GM18909 (cell line): ENCODE results near the gene PTPRM.

Source experiments
- ATAC-seq: cut with Tn5 transposase; IDR thresholded peaks from one replicate; pipeline ENCODE4 v1.9.1; 2021; ENCODE audit warnings: mild to moderate bottlenecking; ENCODE audit not compliant: unreplicated experiment, poor library complexity

Gene PTPRM

GRCh38 chr18:8359076-8359475 lies 792.0 kb downstream of the PTPRM start:
- ATAC-seq = no peak

GRCh38 chr18:8359481-8359880 lies 792.4 kb downstream of the PTPRM start:
- no peak for ATAC-seq

- no peak for ATAC-seq
These were observed 794.9 kb downstream of the PTPRM start for GRCh38 chr18:8361941-8362471.

DNA sequence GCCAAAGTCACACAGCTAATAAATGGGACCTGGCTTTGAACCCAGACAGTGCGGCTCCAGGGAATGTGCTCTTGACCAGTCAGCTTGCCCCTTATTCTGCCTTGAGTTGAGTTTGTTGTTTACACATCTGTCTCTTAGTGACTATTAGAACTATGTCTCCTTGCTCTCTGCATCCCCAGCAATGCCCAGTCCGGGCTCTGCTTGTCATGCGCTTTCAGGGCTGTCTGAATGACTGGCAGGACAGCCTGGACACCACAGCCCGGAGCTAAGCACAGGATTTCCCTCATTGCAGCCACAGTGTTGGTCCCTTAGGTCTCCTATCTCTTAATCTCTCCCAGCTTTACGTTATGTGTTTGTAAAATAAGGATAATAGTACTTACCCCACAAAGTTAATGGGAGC lies 795.7 kb downstream of the PTPRM start:
- no peak for ATAC-seq

DNA sequence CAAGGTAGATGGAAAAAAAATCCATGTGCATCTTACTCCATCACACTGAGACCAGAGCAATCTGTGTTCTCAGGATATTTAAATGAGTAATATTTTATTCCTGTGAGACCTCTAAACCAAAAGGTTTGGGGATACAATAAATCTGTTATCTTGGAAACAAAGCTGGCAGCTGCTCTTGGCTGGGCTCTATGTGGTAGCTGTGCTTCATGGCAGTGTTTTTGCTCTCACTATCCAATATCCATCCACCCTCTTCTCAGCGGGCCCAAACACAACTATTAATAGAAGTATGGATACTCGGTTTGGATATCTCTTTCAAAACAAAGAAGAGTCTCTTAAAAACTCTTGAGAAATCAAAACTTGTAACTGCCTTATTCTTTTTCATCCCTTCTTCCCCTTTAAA lies 797.3 kb downstream of the PTPRM start:
- no peak for ATAC-seq

- no peak for ATAC-seq
These were observed 797.9 kb downstream of the PTPRM start for GRCh38 chr18:8365006-8365405.

GRCh38 chr18:8365528-8365927 lies 798.4 kb downstream of the PTPRM start:
- ATAC-seq = no peak

DNA sequence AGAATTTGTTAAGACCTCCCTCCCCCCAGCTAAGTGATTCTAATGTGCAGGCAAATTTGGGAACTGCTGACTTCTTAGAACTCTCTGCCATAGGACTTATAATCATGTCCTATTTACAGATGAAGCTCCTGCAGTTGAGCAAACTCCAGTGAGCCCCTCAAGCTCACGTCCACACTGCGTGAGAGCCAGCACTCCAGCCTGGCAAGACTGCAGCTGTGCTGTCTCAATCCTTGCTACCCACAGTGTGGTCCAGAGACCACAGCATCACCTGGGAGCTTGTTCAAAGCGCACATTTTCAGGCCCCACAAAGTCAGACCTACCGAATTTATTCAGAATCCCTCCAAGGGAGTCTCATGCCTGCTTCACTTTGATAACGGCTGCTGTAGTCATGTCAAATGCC lies 799.0 kb downstream of the PTPRM start:
- ATAC-seq = no peak

GRCh38 chr18:8366656-8367055 lies 799.5 kb downstream of the PTPRM start:
- ATAC-seq = no peak

- no peak for ATAC-seq
These were observed 800.3 kb downstream of the PTPRM start for GRCh38 chr18:8367217-8367988.

- no peak for ATAC-seq
These were observed 801.5 kb downstream of the PTPRM start for GRCh38 chr18:8368512-8369217.

- ATAC-seq = no peak
These were observed 806.4 kb downstream of the PTPRM start for GRCh38 chr18:8373486-8373885.

DNA sequence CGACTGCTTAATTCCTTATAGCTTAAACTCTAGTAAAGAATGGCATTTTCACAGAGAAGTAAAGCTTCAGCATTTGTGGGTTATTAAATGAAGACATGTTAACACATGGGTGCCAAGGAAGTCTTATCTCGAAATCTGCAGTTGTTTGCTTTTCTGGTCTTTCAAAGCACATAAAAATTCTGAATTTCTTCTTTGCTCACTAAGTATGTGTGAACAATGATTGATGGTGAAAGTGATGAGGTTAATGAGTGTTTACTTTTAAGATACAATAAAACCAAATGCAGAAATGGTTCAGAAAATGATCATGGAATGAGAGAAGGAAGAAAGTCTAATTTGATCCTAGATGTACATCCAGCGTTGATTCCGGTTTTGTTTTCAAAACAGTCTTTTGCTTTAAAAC lies 807.6 kb downstream of the PTPRM start:
- no peak for ATAC-seq

DNA sequence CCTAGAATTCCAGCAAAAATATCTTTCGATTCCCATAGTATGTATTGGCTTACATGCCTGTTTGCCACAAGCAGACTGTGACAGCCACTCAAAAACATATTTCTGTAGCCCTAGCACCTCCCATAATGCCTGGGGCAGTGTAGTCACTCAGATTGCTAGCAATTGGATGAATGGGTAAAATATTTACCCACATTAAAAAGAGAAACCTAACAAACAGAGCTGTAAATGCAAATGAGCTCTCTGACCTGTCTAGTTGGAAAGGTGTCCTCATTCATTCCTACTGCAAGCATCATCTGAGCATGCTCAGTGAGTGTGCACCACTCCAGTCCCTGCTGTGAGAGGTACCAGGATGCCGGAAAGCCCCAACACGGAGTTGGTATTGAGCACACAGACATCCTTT lies 808.1 kb downstream of the PTPRM start:
- no peak for ATAC-seq

DNA sequence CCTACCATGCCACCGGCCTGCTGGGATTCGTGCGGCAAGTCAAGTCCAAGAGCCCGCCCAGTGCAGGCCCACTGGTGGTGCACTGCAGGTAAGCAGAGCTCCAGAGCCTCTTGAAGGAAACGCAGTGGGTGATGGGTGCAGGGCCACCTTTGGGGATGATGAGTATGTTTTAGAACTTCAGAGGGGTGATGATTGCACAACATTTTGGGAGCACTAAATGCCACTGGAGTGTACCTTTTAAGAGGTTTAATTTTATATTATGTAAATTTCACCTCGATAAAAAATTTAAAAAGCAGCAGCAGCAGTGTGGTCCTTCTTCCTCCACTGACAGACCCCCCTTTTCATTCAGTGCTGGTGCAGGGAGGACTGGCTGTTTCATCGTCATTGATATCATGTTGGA lies 809.0 kb downstream of the PTPRM start:
- ATAC-seq = no peak

DNA sequence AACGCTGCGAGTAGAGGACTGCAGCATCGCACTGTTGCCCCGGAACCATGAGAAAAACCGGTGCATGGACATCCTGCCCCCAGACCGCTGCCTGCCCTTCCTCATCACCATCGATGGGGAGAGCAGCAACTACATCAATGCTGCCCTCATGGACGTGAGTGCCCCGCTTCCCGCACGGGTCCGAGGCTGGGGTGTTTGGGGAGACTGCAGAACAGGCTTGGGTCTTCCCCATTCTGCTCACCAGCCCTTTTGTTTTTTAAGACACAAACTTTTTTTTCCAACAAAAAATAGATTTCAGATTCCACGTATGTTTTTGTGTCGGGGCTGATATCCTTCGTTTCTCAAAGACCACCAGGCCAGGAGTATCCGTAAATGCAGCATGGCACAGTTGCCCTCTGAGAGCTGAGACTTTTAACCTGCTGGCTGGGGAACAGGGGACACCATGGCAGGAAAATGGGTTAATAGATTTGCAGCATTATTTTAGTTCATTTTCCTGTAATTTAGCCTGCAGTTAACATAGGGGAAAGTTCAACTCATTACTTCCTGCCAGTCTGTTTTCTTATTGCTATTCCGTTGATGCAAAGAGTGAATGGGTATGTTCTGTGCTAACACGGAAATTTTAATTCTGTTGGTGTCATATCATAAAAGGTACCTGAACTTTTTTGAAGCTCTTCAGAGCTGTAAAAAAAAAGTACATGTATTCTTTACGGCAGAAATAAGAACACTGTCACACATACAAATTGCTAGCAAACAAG lies 812.2 kb downstream of the PTPRM start:
- ATAC-seq = no peak

- ATAC-seq = no peak
These were observed 812.9 kb downstream of the PTPRM start for GRCh38 chr18:8380006-8380405.

DNA sequence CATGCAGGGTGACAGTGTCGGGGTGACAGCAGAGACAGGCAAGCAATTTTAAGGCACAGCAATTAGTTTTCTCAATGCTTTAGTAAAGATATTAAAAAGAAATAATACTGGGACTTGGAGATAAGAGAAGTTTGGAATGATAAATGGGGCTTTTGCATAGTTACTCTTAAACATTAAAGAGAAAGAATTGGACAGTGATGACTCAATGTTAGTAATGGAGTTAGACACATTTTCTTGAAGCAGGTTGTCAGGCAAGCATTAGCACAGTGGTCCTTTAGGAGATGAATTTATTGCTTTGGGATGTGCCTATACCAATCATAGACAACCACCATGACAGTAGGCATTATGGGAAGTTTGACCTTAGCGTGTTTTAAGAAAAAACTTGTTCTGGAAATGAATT lies 813.8 kb downstream of the PTPRM start:
- no peak for ATAC-seq

DNA sequence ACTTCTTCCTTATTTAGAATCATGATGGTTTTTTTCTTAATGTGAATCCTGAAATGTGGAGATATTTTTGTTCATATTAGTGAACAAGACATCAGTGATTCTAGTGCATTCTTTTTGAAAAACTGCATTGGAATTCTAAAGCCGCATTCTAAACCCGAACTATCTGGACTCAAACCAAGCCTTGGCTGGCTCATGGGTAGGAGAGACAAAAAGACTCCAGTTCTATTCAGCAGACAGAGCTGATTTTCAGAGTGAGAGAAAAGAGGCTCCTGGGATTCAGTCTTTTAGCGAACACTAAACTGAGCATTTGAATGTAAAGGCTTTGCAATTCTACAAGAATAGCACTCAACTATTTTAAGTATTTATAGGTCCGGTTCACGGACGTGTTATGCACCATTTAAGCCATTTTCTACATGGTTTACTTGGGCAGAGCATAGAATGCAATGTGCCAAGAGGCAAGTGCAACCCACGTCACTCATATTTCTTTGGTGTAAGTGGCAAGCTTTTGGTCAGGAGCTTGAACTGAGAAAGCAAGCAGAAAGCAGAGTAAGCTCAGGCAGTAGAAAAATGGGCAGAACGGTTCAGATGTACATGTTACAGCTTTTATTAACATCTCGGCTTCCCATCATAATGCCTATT lies 814.8 kb downstream of the PTPRM start:
- no peak for ATAC-seq

GRCh38 chr18:8385400-8385799 lies 818.3 kb downstream of the PTPRM start:
- no peak for ATAC-seq
